Lower leg skin (tissue), 3 donors: ENCODE results near the gene MDFIC.

Experiments
- POLR2A ChIP-seq, 2 donors: fragments of 450-650 bp; IDR thresholded peaks; one replicate each; pipeline ENCODE4 v1.6.1; 2016 to 2017; ENCODE audit warnings: antibody characterized with exemption in 2 of 2, mild to moderate bottlenecking in 1 of 2, moderate library complexity in 1 of 2
- TF ChIP-seq, protein P1 (sequence below), 3 donors: fragments of 450-650 bp; IDR thresholded peaks; one replicate each; pipeline ENCODE4 v1.5.1; 2016; ENCODE audit warnings: antibody characterized with exemption in 3 of 3, mild to moderate bottlenecking in 3 of 3, moderate library complexity in 2 of 3

- TF ChIP-seq, protein P1, sequence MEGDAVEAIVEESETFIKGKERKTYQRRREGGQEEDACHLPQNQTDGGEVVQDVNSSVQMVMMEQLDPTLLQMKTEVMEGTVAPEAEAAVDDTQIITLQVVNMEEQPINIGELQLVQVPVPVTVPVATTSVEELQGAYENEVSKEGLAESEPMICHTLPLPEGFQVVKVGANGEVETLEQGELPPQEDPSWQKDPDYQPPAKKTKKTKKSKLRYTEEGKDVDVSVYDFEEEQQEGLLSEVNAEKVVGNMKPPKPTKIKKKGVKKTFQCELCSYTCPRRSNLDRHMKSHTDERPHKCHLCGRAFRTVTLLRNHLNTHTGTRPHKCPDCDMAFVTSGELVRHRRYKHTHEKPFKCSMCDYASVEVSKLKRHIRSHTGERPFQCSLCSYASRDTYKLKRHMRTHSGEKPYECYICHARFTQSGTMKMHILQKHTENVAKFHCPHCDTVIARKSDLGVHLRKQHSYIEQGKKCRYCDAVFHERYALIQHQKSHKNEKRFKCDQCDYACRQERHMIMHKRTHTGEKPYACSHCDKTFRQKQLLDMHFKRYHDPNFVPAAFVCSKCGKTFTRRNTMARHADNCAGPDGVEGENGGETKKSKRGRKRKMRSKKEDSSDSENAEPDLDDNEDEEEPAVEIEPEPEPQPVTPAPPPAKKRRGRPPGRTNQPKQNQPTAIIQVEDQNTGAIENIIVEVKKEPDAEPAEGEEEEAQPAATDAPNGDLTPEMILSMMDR (IDR thresholded peaks at IDR 0.05), result no peak
- no peak for TF ChIP-seq POLR2A (IDR thresholded peaks at IDR 0.05)
Observed at GRCh38 chr7:114911411-114911810, 10.5 kb upstream of the MDFIC start.
